HEK293 (cell line): ENCODE measurements around the gene PTPRN2.

Experiments used
- CTCF ChIP-seq: fragments of 450-650 bp; formaldehyde crosslinking; IDR thresholded peaks from 2 replicates; pipeline ENCODE4 v1.5.1; 2016; ENCODE audit warnings: missing biosample characterization, missing genetic modification characterization
- INSM2 ChIP-seq: fragments of 450-650 bp; formaldehyde crosslinking; IDR thresholded peaks from 2 replicates; pipeline ENCODE4 v1.5.1; 2016; ENCODE audit warnings: missing biosample characterization, missing genetic modification characterization
- MEIS1 ChIP-seq: sonication (generic); formaldehyde crosslinking; IDR thresholded peaks from 2 replicates; pipeline ENCODE4 v1.8.1; 2022; ENCODE audit warnings: missing genetic modification reagents, mild to moderate bottlenecking, borderline replicate concordance
- ZNF239 ChIP-seq: fragments of 450-650 bp; formaldehyde crosslinking; IDR thresholded peaks from 2 replicates; pipeline ENCODE4 v1.5.1; 2016; ENCODE audit warnings: missing biosample characterization, missing genetic modification characterization
- ZNF274 ChIP-seq, 2 experiments: fragments of 200-500 bp in 1 of 2; fragments of 450-650 bp in 1 of 2; sonication (Bioruptor generic) in 1 of 2; formaldehyde crosslinking in 1 of 2; IDR thresholded peaks; 2 replicates each; pipeline versions ENCODE4 v1.5.1 to v1.6.1; 2014 to 2016; ENCODE audit warnings: borderline replicate concordance in 1 of 2, inconsistent platforms in 1 of 2, low read length in 1 of 2, missing biosample characterization in 1 of 2, missing genetic modification characterization in 1 of 2
- ZNF292 ChIP-seq: fragments of 450-650 bp; formaldehyde crosslinking; IDR thresholded peaks from 2 replicates; pipeline ENCODE4 v1.5.1; 2016; ENCODE audit warnings: low read depth, missing biosample characterization, missing genetic modification characterization, borderline replicate concordance
- ZNF555 ChIP-seq: fragments of 450-650 bp; formaldehyde crosslinking; conservative IDR thresholded peaks from 2 replicates; pipeline ENCODE4 v1.5.1; 2017; ENCODE audit warnings: missing biosample characterization, mild to moderate bottlenecking, missing genetic modification characterization, inconsistent platforms

GRCh38 chr7:157679607-157680006 lies 908.0 kb downstream of the PTPRN2 start:
- TF ChIP-seq CTCF (no peak), INSM2 (no peak), MEIS1 (CRISPR knock-in tag) (no peak), ZNF274 (IDR thresholded peaks at IDR 0.05; ENCODE audit: low read length) (no peak), ZNF274 (tag by site-specific recombination; IDR thresholded peaks at IDR 0.05; ENCODE audit: borderline replicate concordance) (no peak), ZNF555 (tag by site-specific recombination) (no peak), ZNF292 (tag by site-specific recombination) (no peak), ZNF239 (tag by site-specific recombination) (no peak)
